ENCODE data around the gene ELP1. TPM values are rescaled to one million over a fixed set of nuclear protein-coding genes. Genes with fewer than 3 reads are reported as not detected.
"Not testable (repeated sequence)": the region's sequence is repeated elsewhere in the genome, so short reads cannot be mapped to it uniquely, and the experiment has no call there.

The ELP1 gene
- total RNA-seq, result 17.2 TPM

DNA sequence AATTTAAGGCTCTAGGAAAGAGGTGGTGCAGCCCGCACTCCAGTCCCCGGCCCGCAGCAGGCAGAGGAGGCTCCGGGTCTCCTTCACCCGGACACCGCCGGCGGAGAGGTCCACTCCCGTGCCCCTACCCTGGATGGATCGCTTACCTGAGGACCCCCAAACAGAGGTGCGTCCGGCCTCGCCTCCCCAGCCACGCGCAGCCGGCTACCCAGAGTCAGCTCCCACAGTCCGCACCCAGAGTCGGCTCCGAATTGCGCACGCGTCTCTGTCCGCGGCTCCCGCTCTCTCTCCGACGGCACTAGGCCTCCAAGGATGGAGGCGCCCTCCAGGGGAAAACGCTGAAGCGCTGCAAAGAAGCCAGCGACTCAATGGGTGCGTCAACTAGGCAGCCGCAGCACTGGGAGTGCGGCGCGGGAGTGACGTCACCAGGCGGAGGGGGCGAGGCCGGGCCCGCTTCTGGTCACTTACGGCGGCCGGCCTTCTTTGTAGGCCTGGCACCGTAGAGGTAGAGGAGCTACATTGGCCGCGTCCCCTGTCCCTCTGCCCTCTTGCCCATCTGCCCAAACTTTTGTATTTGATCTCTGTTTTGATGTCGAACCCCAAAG lies at the start of gene ELP1:
Gene ELP1, minus strand, starts transcription at position 407 of the 605 bp plus-strand sequence. CDS start 2,978 bp downstream, outside the sequence.
- peak; percentile 91 to 97 (median 95) for DNase-seq (ENCODE audit: low read depth in 2 of 3, low spot score in 2 of 3)

DNA sequence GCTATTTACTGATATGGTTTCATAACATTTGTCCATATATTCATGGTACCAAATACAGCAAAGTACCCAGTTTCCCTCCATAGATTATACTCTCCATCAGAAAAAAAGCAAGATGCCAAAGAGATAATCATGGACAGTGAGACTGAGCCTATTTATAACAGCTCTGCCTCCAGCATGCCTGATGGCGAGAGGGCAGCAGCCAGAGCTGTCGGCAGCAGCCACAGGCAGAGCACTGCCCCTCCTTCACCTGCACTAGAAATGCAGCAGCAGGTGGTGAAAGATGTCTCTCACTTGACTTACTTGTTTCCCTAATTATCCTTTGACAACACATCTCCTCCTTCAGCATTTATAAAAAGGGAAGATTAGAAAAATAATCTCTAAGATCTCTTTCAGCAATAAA lies 47.0 kb upstream of the ELP1 start:
- DNase-seq (ENCODE audit: low read depth in 2 of 3, low spot score in 2 of 3), result no peak

DNA sequence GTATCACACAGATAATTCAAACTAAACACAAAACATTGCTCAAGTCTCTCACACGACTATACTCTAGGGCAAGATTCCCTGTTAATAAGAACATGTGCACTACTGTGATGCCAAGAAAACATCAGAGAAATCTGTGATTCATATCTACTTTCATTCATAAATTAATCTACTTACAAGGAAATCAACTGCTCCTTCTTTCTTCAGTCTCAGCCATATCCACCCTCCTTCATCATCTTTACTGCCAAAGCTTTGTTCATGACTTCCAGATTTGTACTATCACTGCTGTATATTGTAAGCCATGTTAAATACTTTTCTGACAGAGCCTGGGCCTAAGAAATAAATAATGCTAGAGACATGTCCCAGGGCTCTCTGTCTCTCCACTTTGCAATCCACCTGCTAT lies 44.3 kb upstream of the ELP1 start:
- no peak for DNase-seq (ENCODE audit: low read depth in 2 of 3, low spot score in 2 of 3)

- DNase-seq (ENCODE audit: low read depth in 2 of 3, low spot score in 2 of 3), result no peak
These were observed 40.0 kb upstream of the ELP1 start for GRCh38 chr9:108973895-108974294.

- DNase-seq (ENCODE audit: low read depth in 2 of 3, low spot score in 2 of 3), result no peak
These were observed 38.8 kb upstream of the ELP1 start for GRCh38 chr9:108972626-108973209.

- no peak for DNase-seq (ENCODE audit: low read depth in 2 of 3, low spot score in 2 of 3)
These were observed 38.3 kb upstream of the ELP1 start for GRCh38 chr9:108972186-108972585.

- DNase-seq (ENCODE audit: low read depth in 2 of 3, low spot score in 2 of 3), result not testable (repeated sequence)
These were observed 37.5 kb upstream of the ELP1 start for GRCh38 chr9:108971392-108971791.

- no peak for DNase-seq (ENCODE audit: low read depth in 2 of 3, low spot score in 2 of 3)
These were observed 34.0 kb upstream of the ELP1 start for GRCh38 chr9:108967916-108968315.

DNA sequence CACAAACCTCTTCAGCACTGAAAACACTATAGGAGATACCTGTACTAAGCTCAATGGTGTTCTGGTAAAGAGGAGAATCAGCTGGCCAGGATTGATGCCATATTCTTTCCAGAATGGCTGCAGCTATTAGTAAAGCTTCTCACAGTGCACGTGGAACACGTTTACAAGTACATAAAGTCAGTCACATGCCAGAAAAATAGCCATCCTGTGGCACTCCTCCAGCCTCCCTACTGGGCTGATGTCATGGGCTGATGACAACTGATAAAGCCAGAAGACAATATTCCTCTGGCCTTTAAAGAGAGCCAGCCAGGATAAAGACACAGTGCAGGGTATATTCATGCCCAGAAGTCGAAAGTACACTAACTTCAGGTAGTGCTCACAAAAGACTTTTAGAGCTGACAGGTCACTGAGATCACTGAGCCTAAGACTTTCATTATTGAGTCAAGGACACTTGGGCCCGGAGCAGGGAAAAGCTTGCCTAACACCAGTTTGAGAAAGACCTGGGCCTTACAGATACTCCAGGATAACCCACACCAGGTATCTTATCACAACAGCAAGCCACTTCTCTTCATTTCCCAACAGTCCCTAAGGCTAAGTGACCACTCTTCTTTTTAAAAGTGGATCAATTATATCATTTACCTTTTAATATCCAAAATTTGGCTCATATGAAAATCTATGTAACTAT lies 29.7 kb upstream of the ELP1 start:
- DNase-seq (ENCODE audit: low read depth in 2 of 3, low spot score in 2 of 3), result no peak

- DNase-seq (ENCODE audit: low read depth in 2 of 3, low spot score in 2 of 3), result no peak
These were observed 27.2 kb upstream of the ELP1 start for GRCh38 chr9:108961151-108961550.

- no peak for DNase-seq (ENCODE audit: low read depth in 2 of 3, low spot score in 2 of 3)
These were observed 26.4 kb upstream of the ELP1 start for GRCh38 chr9:108960331-108960730.

GRCh38 chr9:108956631-108957026 lies 22.7 kb upstream of the ELP1 start:
- DNase-seq (ENCODE audit: low read depth in 2 of 3, low spot score in 2 of 3), result no peak

DNA sequence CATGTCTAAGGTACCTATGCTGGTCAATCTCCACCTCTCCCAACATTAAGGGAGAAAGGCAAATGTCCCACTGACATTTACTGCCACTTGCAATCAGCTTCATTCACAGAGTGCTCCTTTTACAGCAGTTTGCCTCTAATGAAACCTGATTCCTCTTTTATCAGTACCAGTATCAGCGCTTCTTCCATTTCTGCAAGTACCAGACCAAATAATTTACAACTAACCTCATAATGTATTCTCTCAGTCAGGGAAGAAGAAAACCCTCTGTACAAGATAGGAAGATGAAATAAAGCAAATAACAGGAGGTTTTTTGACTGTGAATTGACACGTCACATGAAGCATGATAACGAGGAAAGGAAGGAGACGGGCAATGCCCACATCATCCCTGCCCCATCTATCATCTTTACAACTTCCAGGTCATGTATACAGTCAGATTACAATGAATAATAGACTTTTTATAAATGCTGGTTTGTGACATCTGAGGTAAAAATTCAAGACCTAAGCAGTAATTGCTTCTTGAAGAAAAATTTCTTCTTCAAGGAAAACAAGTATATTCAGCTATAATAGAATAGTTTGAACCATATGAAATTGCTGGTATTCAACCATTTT lies 22.2 kb upstream of the ELP1 start:
- DNase-seq (ENCODE audit: low read depth in 2 of 3, low spot score in 2 of 3), result no peak

DNA sequence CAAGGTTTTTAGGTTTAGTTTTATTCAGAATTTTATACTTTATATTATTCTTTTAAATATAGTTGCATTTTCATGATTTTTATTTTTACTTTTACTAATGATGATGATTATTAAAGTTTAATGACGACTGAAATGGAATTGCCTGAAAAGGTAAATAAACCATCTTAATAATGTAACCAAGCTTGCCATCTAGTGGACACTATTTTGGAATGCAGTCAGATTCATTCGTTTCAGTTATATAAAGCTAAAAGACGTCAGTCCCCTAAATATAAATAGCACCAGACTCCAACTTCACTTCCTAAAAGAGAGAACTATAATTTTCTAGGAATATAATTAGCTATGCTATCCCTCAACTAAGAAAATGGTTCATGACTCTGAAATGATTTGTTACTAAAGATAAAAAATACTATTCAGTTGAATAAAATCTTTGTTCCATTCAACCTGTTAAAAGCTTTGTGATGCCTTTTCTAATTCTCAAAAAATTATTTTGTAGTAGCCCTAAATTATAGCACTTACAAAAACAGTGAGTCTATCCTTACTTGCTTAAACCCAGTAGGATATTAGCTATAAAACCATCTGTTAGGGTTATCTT lies 20.2 kb upstream of the ELP1 start:
- DNase-seq (ENCODE audit: low read depth in 2 of 3, low spot score in 2 of 3), result peak in 2 of 3 donors; percentile 36 to 59

GRCh38 chr9:108951578-108951977 lies 17.7 kb upstream of the ELP1 start:
- no peak for DNase-seq (ENCODE audit: low read depth in 2 of 3, low spot score in 2 of 3)

- DNase-seq (ENCODE audit: low read depth in 2 of 3, low spot score in 2 of 3), result no peak
These were observed 16.2 kb upstream of the ELP1 start for GRCh38 chr9:108950168-108950567.

DNA sequence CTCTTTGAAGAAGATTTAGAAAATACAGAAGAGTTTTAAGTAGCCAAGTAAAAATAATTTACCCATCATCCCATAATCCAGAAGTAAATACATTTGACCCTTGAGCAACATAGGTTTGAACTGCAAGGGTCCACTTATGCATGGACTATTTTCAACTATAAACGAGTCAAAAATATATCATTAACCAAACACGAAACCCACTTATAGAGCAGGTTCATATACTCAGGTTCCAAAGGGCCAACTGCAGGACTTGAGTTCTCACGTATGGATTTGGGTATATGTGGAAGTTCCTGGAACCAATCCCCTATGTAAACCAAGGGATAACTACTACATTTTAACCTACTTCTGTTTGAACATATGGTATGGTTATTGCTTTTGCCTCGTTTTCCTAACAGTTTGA lies 6.1 kb upstream of the ELP1 start:
- DNase-seq (ENCODE audit: low read depth in 2 of 3, low spot score in 2 of 3), result no peak

GRCh38 chr9:108937561-108938305 lies 3.8 kb upstream of the ELP1 start:
- no peak for DNase-seq (ENCODE audit: low read depth in 2 of 3, low spot score in 2 of 3)

- peak in 2 of 3 donors; percentile 88 to 90 for DNase-seq (ENCODE audit: low read depth in 2 of 3, low spot score in 2 of 3)
These were observed 484 bp upstream of the ELP1 start, which contains the start of gene ABITRAM for GRCh38 chr9:108934323-108934893. TSS of gene ABITRAM (plus strand) at chr9:108934400. CDS start at chr9:108934487, 87 bp downstream.

DNA sequence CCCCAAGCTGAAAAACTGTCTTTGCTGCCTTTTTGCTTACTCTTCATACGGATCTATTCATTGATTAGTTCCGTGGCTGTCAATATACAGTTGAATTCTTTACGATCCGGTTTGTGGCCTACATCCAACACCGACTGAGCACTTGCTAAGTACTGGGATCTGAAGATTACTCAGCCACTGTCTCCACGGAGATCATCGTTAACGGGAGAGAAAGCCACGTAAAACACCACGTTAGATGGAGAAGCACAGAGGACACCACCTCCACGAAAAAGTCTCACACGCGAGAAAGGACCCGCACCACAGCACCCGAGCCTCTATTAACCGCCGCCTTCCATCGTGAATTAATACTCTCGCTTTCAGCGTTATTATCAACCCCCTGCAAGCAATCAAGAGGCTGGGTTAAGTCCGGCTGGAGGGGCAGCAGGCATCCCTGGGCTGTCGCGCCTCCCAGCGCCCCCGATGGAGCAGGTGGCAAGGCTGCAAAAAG lies 650 bp downstream of the ELP1 start:
- peak in 1 of 3 donors; percentile 9 for DNase-seq (ENCODE audit: low read depth in 2 of 3, low spot score in 2 of 3)
